Hematopoietic multipotent progenitor cell treated with erythropoietin and hydrocortisone succinate and interleukin-3 and kit ligand, for 8 days (in vitro differentiated cells): Measurements from ENCODE around the gene SH3RF3.

ENCODE experiments used
- DNase-seq: peaks from one replicate; pipeline ENCODE4 v3.0.0-alpha.2; 2015

The SH3RF3 gene

DNA sequence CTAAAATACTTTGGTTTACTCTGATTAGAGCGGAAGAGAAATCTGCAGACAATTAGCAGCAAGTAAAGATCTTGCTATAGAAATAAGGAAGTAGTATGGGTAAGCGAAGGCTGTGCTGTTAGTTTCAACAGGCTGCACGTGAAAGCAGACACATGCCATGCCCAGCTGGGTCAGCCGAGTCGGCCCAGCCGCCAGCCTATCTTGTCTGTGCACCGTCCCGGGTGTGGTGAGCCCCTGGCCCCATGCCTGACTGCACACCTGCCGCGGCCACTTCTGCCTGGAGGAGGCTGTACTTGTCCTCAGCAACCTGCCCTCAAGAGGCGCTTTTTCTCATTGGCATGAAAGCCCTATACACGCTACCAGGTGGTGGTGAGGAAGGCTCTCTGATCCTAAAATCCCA is 299.3 kb downstream of the SH3RF3 start:
- no peak for DNase-seq

- no peak for DNase-seq
These were observed 300.0 kb downstream of the SH3RF3 start for GRCh38 chr2:109428841-109429566.

- DNase-seq = no peak
These were observed 300.7 kb downstream of the SH3RF3 start for GRCh38 chr2:109429567-109430328.

DNA sequence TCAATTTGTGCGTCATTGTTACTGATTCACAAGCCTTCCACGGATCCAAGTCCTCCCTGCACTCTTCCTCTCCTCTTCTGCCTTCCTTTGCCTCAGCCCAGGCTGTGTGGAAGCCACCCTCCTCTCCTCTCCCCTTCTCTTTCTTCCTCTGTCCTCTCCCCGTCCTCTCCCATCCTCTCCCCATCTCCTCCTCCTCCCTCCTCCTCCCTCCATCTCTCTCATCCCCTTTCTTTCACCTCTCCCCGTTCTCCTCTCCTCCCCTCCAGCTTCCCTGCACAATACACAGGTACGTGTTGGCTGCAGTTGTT is 301.3 kb downstream of the SH3RF3 start:
- DNase-seq = no peak

DNA sequence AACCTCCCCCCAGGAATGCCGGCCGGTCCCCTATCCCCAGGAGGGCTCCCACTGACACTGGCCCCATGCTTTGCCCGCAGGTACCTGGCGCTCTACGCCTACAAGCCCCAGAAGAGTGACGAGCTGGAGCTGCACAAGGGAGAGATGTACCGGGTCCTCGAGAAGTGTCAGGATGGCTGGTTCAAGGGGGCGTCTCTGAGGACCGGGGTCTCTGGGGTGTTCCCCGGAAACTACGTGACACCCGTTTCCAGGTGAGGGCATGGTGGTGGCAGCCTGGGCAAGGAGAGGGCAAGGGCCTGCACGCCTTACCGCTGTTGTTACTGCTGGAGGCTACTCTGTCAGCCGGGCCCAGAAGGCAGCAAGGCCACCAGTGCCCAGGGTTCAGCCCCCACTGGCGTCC is 303.4 kb downstream of the SH3RF3 start:
- no peak for DNase-seq

- DNase-seq = no peak
These were observed 304.5 kb downstream of the SH3RF3 start for GRCh38 chr2:109433486-109433885.

DNA sequence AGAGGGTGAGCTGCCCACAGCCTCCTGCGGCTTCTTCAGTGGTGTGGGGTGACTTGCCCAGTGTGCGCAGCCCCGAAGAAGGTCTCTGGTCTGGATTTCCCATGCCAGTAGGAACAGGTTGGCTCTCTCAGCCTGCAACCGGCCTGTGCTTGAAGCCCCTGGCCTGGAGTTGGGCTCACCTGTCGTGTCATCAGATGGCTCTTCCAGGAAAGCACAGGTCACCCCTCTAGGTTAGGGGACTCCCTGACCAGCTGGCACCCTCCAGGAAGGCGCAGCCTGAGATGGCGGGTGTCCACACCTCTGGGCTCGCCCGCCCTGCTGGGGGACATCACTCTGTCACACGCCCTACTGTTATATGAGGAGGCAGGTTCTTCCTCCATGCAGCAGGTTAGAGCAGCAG is 304.9 kb downstream of the SH3RF3 start:
- DNase-seq = no peak

- no peak for DNase-seq
These were observed 305.3 kb downstream of the SH3RF3 start for GRCh38 chr2:109434351-109434750.

DNA sequence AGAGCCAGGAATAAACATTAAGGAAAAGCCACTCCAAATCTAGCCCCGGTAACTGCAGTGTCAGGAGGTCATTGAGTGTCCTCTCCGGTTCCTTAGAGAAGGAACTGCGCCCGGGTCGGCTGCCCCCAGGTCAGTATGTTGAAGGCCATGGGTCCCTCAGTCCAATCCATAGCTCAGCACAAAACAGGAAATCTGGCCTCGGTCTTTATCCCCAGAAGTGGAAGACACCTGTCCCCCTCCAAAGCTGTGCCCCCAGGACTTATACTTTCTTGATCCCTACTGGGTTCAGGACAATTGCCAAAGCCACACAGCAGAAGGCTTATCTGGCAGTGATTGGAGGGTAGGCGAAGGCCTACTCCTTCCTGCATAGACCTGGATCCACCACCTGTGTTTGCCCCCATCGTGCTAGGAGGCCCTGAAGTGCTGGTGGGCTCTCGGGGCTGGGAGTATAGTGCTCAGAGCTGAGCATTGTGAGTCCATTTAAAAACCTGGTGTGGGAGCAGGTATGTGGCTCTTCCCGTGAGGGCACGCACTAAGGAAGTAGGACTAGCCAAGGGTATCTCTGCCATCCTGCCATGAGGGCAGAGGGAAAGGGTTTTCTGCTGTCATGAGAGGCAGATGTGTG is 306.2 kb downstream of the SH3RF3 start:
- no peak for DNase-seq

DNA sequence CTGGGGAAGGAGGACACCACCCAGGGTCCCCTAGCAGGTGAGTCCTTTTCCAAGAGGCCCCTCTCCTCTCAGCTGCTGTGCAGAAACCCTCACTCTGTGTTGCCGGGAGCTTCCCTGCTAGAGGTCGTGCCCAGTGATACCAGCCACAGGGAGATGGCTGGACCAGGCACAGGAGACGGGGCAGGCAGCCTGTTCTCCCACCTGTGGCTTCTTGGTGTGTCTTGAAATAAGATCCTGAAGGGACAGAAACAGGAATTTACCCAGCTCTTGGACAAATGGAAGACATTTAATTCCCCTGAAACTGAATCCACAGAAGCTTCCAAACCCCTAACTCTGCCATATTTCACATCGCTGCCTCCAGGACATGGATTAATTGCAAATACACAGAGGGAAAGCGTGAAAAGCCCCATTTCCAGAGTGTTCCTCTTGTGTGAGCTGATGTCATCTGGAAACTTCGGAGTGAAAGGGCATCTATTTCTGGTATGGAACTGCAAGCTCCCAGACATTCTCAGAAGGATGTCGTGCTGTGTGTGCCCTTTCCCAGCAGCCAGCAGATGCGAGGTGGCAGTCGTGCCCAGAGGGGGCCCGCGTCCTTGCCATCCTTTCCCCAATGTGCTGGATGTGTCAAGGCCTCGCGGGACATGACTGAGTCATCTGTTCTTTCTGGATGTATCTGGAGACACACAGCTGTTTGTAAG is 307.0 kb downstream of the SH3RF3 start:
- no peak for DNase-seq

DNA sequence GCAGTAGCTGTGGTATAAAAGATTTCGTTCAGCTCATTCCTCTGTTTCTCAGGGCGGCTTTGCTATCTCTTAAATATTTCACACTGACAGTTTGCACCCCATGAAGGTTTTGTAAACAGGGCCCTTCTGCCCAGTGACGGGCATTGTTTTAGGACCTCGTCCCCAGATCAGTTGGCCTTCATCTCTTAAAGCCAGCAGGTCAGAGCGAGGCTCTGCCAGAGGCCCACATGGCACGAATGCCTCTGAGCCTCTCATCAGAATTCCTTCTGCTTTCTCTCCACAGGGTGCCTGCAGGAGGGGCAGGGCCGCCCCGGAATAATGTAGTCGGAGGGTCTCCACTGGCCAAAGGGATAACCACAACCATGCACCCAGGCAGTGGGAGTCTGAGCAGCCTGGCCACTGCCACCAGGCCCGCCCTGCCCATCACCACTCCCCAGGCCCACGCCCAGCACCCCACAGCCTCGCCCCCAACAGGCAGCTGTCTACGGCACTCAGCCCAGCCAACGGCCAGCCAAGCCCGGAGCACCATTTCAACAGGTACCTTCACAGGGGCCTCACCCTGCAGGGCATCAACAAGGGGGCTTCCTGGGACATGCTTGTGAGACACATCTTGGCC is 307.7 kb downstream of the SH3RF3 start:
- DNase-seq = no peak

DNA sequence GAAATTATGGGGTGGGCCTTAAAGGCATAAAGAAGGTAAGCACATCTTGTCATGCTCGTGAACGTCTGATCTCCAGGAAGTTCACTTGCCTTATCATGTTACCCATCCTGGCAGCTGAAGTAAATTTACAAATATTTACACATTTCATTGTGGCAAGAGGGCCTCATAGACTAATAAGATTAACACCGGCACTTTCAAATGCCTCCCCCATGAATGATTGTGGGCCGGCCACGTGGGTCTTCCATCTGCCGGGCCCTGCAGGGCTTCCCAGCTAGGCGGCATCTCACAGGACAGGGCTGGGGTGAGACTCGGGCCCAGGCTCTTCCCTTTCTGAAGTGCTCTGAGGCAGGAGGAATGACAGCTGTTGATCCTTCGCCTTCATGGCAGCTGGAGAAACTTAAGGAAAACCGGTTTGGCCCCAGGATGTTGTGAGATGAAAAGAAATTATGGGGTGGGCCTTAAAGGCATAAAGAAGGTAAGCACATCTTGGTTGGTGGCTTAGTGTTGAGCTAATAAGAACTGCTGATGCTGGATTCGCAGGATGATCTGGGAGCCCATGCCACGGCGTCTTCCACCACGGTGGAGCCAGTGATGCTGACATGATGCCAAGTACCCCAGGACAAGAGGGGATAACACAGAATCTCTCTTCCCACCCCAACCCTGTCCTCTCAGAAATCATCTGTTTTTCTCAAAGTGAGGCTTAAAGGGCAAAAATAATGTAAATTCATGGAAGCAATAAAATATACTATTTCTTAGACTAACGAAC is 308.5 kb downstream of the SH3RF3 start:
- DNase-seq = no peak

GRCh38 chr2:109438146-109438545 is 309.1 kb downstream of the SH3RF3 start:
- no peak for DNase-seq

DNA sequence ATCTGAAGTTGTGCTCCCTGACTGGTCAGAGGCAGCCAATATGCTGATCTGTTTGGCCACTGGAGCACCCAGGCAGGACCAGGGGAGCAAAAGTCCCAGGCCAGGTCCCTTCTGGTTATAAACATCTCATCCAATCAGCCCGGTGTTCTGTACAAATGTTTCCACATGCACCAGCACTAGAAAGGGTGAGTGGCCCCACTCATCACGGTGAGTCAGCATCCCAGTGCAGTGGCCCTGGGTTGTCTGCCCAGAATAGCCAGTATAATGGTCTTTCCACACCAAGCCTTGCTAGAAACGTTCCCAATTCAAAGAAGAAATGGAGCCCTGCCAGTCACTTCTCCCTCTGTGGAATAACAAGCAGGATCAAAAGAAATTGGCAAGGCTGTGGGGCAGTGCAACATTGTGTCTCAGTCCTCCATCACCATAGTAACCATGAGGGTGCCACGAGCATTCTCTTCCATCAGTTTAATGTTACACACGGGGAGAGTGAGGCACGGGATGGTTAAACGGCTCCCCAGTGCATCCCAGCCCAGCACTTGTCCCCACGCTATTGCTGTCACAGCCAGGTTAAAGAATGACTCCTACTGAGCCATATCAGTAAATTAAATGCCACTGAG is 309.9 kb downstream of the SH3RF3 start:
- no peak for DNase-seq

DNA sequence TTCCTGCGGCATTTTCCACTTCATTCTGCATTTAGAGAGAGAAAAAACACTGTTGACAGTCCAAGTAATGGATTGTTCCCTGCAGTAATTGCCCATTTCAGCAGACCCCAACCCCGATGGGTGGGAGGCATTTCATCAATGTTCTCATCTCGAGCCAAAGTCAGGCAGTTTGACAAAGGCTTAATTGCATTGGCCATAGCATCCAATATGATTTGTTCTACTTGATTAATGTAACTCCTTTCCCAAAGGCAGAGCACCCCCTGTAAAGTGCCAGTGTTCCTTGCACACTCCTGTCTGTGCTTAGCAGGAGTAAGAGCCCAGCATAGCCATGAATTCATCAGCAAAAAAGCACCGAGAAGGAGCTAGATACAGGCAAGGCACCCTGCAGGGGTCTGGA is 310.4 kb downstream of the SH3RF3 start:
- DNase-seq = no peak

DNA sequence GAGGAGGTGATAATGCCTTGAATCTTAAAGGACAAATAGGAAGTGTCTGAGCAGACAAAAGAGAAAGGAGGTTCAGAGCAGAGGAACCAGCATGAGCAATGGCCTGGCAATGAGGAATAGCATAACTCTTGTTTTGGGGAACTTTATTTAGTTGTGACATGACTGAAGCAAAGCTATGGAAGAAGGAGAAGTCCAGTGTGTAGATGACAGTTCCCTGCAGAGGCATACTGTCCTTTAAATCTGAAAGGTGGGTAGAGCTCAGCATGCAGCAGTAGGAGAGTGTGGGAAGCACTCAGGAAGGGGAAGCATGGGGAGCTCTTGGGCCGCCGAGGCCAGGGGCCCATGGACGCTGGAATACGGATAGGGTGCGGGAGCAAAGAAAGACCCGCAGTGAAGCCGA is 311.0 kb downstream of the SH3RF3 start:
- DNase-seq = no peak

GRCh38 chr2:109440499-109441156 is 311.6 kb downstream of the SH3RF3 start:
- no peak for DNase-seq

- DNase-seq = no peak
These were observed 313.8 kb downstream of the SH3RF3 start for GRCh38 chr2:109442715-109443319.

- no peak for DNase-seq
These were observed 315.9 kb downstream of the SH3RF3 start for GRCh38 chr2:109444916-109445315.

DNA sequence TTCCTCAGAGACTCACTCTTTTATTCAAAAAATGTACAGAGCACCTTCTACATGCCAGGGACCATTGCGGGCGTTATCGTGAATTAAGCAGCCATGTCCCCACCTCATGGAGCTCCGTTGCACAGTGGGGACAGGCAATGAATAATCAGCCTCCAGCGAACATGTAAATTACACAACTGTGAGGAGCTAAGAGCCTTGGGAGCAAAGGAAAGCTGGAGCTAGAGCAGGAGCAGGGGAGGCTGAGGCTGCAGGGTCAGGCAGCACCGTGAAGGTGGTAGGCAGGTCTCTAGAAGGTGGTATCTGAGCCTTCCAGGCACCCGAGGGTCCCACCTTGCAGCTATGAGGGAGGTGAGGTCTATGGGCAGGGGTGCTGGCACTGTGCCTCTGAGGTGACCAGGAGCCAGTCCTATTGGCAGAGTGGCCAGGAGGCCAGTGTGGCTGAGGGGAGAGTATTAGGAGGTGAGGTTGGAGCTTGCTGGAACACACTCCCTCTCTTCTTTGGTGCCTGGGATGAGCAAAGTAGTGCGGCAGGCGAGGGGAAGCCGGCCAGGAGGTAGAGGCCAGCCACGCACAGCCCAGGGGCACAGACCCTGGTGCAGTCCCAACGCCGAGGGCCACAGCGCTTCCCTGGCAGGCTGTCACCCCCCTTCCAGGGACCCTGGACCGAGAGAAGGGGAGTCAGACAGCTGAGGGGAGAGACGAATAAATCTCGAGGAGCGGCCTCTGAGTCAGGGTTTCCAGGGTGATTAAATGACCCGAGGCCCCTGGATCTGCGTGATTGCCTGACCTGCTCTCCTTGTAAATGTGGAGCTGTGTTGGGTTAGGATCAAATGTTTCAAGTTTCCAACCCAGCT is 317.5 kb downstream of the SH3RF3 start:
- DNase-seq = no peak
